Left hindlimb (tissue), 1 donor: Measurements from ENCODE around the gene CORO1C.

Experiments used
- DNase-seq: peaks from one replicate; pipeline ENCODE4 v3.0.0-alpha.2; 2018

Gene CORO1C

GRCh38 chr12:108646600-108647579, 84.4 kb downstream of the CORO1C start:
- DNase-seq: no peak

- DNase-seq: no peak
Observed at GRCh38 chr12:108645686-108646599, 85.4 kb downstream of the CORO1C start.

GRCh38 chr12:108644811-108645120, 86.6 kb downstream of the CORO1C start:
- no peak for DNase-seq

- DNase-seq: no peak
Observed at GRCh38 chr12:108643941-108644810, 87.1 kb downstream of the CORO1C start.

GRCh38 chr12:108642899-108643654, 88.2 kb downstream of the CORO1C start:
- DNase-seq: no peak

GRCh38 chr12:108642269-108642870, 88.9 kb downstream of the CORO1C start:
- peak; percentile 76 for DNase-seq

- DNase-seq: no peak
Observed at GRCh38 chr12:108641446-108642268, 89.7 kb downstream of the CORO1C start.

- no peak for DNase-seq
Observed at GRCh38 chr12:108640802-108641445, 90.4 kb downstream of the CORO1C start.

GRCh38 chr12:108638997-108639822, 92.1 kb downstream of the CORO1C start:
- DNase-seq: no peak

GRCh38 chr12:108638141-108638827, 93.0 kb downstream of the CORO1C start:
- DNase-seq: peak; percentile 69

- no peak for DNase-seq
Observed at GRCh38 chr12:108637222-108637971, 93.9 kb downstream of the CORO1C start.

- no peak for DNase-seq
Observed at GRCh38 chr12:108635997-108636808, 95.1 kb downstream of the CORO1C start.

GRCh38 chr12:108635201-108635996, 95.9 kb downstream of the CORO1C start:
- DNase-seq: no peak

GRCh38 chr12:108634341-108634751, 97.0 kb downstream of the CORO1C start:
- no peak for DNase-seq

- DNase-seq: no peak
Observed at GRCh38 chr12:108633534-108634248, 97.6 kb downstream of the CORO1C start, which contains the start of gene SELPLG. Gene SELPLG, minus strand, starts transcription at chr12:108633894. Its CDS starts 9,587 bp downstream, at chr12:108624307.
